HG03571 (cell line): ENCODE measurements around the gene ARHGEF4.
"Not testable (repeated sequence)": the region's sequence is repeated elsewhere in the genome, so short reads cannot be mapped to it uniquely, and the experiment has no call there.

ENCODE experiments used
- ATAC-seq: cut with Tn5 transposase; IDR thresholded peaks from one replicate; pipeline ENCODE4 v1.9.1; 2021; ENCODE audit not compliant: unreplicated experiment

Gene ARHGEF4

DNA sequence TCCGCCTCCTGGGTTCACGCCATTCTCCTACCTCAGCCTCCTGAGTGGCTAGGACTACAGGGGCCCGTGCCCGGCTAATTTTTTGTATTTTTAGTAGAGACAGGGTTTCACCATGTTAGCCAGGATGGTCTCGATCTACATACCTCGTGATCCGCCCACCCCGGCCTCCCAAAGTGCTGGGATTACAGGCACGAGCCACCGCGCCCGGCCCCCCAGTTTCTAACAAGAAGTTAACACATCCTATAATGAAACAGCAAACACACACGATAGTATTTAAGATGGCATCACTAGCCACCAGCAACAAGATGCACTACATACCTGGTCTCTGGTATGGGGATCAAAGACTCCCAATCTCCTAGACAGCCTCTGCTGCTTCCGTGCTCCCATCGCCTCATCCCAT lies 238.9 kb downstream of the ARHGEF4 start:
- ATAC-seq = not testable (repeated sequence)

DNA sequence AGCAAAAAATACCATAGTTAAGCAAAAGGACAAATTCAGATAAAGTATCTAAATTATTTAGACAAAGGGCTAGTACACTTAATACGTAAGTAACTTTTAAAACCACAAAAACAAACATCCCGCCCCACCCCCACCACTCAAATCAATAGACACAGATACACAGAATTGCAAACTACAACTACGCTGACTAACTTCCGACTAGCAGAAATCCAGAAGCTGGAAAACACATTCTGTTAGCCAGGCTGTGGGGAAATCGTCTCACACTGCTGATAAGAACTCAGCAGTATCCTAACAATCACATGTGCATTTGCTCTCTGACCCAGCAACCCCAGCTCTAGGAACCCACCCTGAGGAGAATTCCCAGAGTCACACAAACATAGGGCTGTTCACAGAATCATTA lies 240.0 kb downstream of the ARHGEF4 start:
- no peak for ATAC-seq

DNA sequence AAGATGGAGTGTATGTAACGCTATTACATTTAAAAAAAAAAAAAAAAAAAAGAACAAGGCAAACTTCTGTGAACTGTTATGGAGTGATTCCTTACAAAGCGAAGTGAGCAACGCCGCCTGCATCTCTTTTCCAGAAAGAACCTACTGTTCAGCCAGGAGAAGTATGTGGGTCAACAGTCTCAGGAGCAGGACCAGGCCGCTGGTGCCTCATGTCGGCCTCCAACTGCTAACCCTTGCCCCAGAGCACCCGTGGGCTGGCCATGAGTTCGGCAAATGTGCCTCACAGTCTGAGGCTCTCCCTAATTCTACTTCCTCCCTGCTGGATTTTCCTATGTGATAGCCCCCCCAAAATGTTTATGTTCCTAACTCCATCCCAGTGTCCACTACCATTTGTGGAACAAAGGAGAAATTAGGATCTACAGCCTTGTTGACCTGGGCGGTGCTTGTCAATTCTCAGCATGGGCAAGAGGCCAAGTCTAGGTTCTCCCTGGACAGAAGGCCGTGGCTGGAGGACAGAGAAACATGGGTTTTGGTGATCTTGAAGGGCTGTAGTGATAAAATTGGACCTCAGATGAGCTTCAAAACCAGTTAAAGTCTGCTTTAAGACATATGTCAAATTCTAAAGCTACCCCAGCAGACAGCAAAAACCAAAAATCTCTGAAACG lies 240.6 kb downstream of the ARHGEF4 start:
- ATAC-seq = no peak

DNA sequence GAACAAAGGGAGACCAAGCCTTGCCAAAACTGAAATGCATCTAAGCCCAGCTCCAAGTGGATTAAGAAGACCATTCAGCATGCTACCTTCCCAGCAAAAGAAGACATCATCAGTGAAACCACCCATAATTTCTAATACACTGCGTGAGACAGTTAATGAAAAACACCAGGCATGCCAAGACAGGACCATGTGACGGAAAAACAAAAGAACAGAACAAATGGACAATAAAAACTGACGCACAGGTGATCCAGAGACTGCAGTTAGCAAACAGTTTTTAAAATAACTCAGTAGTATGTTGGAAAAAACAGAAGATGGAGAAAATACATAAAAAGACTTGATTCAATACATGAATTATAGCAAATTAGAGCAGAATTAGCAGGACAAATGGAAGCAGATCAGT lies 241.3 kb downstream of the ARHGEF4 start:
- ATAC-seq = no peak

DNA sequence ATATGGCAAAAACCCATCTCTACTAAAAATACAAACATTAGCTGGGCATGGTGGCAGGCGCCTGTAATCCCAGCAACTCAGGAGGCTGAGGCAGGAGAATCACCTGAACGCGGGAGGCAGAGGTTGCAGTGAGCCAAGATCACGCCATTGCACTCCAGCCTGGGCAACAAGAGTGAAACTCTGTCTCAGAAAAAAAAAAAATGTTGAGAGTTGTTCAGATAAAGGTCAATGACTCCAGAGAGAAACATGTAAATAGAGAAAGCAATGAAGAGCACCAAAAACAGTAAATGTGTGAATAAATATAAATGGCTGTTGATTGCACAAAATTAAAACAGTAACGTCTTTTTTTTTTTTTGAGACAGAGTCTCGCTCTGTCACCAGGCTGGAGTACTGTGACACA lies 243.2 kb downstream of the ARHGEF4 start:
- not testable (repeated sequence) for ATAC-seq

DNA sequence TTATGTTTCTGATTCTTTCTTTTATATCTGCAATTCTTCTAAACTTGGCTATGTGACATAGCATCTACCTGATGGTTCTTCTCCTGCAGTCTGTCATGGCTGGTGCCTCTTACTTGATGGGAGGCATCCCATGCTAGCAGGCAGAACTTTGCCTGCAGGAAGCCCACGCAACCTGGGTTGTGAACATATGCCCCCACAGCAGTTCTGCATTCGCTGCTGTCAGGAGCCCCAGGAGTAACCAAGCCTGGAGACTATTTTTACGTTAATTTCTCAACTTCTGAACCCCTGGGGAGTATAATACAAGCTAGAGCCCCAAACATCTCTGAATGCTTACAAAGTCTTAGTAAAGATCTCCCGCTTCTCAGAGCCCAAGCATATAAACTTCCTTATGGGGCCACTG lies 244.5 kb downstream of the ARHGEF4 start:
- ATAC-seq = no peak

DNA sequence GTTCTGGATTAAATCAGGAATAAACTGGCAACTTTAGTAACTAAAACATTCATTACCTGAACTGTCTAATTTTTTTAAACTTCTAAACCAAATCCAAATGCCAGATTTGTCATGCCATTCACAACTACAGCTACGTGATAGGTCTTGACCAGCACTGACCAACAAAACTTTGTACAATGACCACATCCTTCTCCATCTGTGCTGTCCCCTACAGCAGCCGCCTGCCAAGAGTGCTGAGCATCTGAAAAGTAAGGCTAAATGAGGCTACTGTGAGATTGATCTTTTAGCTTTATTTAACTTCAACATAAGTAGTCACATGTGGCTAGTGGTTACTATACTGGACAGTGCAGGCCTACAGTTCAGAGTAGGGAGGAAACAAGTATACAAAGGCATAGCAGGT lies 248.9 kb downstream of the ARHGEF4 start:
- ATAC-seq = no peak

DNA sequence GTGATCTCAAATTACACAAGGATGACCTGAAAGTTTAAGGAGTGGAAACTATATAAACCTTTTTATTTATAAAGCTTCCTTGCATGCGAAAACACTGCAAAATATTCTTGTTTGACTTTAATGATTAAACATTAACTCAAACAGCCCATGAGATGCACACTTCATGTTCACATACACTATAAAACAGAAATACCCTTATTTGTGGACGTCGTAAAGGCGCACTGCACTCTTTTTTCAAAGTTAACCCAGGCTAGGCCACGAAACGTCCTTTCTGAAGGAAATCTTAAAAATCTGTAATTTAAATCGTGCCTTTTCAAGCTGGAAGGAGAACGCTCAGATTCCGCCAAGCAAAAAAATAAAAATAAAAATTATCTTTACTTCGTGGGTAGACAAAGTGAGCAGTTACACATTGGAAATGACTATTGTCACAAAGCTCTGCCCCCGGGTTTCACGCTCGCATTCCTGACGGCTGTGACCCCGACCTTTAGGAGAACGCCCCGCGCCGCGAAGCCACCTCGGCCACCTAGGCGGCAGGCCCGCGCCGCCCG lies 255.8 kb downstream of the ARHGEF4 start:
- ATAC-seq = no peak

DNA sequence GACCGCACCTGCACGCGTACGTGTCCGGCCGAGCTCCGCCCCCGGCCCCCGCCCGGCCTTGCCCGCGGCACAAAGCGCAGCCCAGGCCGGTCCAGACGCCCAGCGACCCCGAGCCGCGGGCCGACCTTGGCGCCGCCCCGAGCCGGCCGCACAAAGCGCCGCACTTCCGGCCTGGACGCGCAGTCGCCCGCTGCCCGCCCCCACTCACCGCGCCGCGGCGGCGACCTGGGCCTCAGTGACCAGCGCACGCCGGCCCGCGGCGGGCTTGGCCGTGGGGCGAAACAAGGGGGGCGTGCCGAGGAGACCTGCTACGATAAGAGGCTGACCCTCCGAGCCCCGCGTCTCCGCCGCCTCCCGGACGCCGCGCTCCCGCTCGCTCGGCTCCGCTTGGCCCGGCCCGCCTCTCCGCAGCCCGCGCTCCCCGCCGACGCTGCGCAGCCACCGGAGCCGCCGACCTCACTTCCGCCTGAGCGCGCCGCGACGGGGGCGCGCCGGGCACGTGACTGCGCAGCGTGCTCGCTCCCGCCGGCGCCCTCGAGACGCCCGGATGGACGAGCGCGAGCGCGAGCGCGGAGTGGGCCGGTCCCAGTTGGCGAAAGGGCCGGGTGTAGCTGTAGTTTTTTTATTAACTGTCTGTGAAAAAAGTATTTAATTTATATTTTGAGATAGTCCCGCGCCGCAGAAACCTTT lies 256.4 kb downstream of the ARHGEF4 start, which contains the start of gene FAM168B:
FAM168B (minus strand) TSS at position 455 of the 690 bp plus-strand sequence. CDS start 10,814 bp downstream, outside the sequence.
- peak; percentile 73 for ATAC-seq

DNA sequence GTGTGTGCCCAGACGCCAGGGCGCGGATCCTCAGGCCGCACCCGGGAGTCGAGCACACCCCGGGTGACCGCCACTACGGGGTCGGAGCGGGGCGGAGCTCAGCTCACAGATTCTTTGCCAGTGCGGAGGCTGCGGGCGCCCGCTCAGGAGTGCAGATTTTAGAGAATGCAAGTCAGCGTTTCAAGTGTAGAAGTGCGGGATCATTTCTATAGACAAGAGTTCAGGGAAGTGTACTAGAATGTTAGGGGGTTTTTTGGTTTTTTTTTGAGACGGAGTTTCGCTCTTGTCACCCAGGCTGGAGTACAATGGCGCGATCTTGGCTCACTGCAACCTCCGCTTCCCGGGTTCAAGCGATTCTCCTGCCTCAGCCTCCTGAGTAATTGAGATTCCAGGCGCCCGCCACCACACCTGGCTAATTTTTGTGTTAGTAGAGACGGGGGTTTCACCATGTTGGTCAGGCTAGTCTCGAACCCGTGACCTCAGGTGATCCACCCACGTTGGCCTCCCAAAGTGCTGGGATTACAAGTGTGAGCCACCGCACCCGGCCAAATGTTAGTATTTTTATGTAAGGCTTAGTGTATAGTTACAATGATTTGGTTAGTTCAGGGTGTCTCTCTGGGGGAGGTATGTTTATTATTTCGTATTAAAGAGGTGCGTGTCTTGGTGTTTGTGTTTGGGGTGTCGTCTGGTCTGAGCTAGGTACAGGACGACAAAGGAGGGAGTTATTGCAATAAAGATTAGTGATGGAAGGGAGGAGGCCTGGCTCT lies 257.2 kb downstream of the ARHGEF4 start:
- ATAC-seq = peak; percentile 66

DNA sequence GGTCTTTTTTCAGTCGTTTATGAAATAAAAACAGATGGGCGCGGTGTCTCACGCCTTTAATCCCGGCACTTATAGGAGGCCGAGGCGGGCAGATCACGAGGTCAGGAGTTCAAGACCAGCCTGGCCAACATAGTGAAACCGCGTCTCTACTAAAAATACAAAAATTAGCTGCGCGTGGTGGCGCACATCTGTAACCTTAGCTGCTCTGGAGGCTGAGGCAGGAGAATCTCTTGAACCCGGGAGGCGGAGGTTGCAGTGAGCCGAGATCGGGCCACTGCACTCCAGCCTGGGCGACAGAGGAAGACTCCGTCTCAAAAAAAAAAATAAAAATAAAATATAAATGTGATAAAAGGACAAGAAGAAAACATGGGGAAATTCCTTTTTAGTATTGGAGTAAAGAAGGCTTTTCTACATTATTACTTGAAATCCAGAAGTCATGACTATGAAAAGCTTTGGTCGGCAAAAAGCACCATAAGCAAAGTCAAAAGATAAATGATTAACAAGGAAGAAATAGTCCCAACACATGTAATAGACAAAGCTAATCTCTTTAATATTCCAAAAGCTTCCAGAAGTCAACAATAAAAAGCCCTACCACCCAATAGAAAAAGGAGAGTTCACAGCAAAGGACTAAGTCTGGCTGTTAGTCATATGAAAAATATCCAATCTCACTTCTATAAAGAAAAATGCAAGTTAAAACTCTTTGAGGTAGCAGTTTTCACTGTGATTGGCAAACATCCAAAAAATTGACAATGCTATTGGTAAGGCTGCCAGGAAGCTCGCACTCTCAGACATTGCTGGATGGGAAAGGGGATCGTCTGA lies 258.0 kb downstream of the ARHGEF4 start:
- no peak for ATAC-seq
